ENCODE measurements around the gene ABCF2. TPM values are rescaled to one million over a fixed set of nuclear protein-coding genes. Genes with fewer than 3 reads are reported as not detected.

Gene ABCF2
- total RNA-seq, 3 donors from 2014 or later, result 35.6 to 58.7 (median 42.2) TPM

DNA sequence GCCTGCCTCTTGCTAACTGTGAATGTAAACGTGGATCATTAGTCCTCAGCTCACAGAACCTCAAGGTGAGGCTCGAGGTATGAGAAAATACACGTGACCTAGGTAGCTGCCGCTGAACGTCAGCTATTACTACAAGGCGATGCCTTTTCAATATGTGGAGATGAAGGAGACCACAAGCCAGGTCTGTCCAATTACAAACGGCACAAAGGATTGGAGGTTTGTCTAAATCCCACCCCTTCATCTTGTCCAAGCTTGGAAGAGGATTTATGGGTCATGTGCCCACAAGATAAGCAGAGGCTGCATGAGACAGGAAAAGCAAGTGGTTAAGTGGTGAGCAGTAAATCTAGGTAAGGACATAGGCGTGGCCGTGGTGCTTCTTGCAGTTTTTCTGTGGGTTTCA lies 20.1 kb downstream of the ABCF2 start:
- intact Hi-C loops (cut with DNase I; ENCODE audit: low total_unique reads), result no loop called here
- H3K4me3 ChIP-seq, result no peak overlapping the region
- H3K4me1 ChIP-seq, result no peaks in the 10 kb centered on the region
- DNase-seq (ENCODE audit: low spot score in 2 of 2), result no peak
- peaks cover 0 to 7% of the 10 kb centered on the region in 2 donors for H3K27me3 ChIP-seq
- TF ChIP-seq, protein P1, sequence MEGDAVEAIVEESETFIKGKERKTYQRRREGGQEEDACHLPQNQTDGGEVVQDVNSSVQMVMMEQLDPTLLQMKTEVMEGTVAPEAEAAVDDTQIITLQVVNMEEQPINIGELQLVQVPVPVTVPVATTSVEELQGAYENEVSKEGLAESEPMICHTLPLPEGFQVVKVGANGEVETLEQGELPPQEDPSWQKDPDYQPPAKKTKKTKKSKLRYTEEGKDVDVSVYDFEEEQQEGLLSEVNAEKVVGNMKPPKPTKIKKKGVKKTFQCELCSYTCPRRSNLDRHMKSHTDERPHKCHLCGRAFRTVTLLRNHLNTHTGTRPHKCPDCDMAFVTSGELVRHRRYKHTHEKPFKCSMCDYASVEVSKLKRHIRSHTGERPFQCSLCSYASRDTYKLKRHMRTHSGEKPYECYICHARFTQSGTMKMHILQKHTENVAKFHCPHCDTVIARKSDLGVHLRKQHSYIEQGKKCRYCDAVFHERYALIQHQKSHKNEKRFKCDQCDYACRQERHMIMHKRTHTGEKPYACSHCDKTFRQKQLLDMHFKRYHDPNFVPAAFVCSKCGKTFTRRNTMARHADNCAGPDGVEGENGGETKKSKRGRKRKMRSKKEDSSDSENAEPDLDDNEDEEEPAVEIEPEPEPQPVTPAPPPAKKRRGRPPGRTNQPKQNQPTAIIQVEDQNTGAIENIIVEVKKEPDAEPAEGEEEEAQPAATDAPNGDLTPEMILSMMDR (IDR thresholded peaks at IDR 0.05), result no peak
- no peak for TF ChIP-seq POLR2AphosphoS5 (IDR thresholded peaks at IDR 0.05)
- no peak for TF ChIP-seq POLR2A (IDR thresholded peaks at IDR 0.05)
- no peaks in the 10 kb centered on the region for H3K36me3 ChIP-seq
- H3K27ac ChIP-seq, result no peak overlapping the region
- no peaks in the 10 kb centered on the region for H3K9me3 ChIP-seq

DNA sequence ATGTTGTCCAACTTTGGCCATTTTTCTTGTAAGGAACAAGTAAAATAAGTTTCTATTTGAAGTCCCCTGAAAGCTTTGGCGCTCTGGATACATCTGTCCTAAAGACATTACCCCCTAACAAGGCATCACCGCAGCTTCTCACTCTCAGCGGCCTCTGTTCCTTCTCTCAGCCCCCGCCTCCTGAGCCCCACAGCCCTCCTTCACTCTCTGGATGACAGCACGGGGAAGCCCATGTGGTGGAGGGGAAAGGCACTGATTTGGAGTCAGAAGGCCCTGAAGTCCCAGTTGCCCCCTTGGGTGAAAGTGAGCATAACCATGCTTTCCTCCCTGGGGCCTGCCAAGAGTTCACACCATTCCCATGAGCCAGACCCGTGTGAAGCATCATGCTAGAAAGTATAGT lies 21.3 kb downstream of the ABCF2 start:
- H3K27ac ChIP-seq, result no peak overlapping the region
- H3K9me3 ChIP-seq, result no peaks in the 10 kb centered on the region
- no peak for DNase-seq (ENCODE audit: low spot score in 2 of 2)
- no peak for TF ChIP-seq POLR2AphosphoS5 (IDR thresholded peaks at IDR 0.05)
- TF ChIP-seq, protein P1 (IDR thresholded peaks at IDR 0.05), result no peak
- TF ChIP-seq POLR2A (IDR thresholded peaks at IDR 0.05), result no peak
- H3K36me3 ChIP-seq, result no peaks in the 10 kb centered on the region
- intact Hi-C loops (cut with DNase I; ENCODE audit: low total_unique reads), result no loop called here
- H3K4me1 ChIP-seq, result no peaks in the 10 kb centered on the region
- H3K4me3 ChIP-seq, result no peak overlapping the region
- peaks cover 0 to 7% of the 10 kb centered on the region in 2 donors for H3K27me3 ChIP-seq

DNA sequence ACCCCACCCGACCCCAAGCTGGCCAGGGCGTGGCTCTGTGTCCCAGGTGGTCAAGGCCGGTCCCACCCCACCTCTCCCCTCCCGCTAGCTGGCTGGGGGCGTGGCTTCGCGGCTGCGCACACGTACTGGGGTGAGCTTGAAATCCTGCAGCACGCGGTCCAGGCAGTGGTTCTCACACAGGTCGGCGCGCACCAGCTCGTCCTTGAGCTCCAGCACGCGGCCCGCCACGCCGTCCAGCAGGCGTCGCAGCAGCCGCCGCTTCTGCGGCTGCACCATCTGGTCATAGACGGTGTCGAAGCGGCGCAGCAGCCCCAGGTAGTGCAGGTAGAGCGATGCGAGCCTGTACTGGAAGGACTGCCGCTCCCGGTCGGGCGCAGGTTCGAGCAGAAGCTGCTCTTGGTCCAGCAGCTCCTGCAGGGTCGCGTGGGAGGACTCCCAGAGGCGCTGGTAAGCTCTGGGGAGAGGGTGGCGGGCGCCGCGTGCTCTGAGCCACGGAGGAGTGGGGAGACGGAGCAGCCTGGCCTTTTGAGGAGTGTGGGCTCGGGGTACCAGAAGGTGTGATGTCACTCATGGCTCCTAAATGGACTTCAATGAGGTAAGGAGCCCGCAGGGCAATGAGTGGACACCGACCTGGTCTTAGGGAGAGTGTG lies 22.5 kb downstream of the ABCF2 start:
- Histone ChIP-seq H3K4me1 (no peaks in the 10 kb centered on the region), H3K4me3 (no peak overlapping the region), H3K27ac (no peak overlapping the region), H3K36me3 (no peaks in the 10 kb centered on the region), H3K27me3 (peaks cover 0 to 7% of the 10 kb centered on the region in 2 donors), H3K9me3 (no peaks in the 10 kb centered on the region)
- no peak for DNase-seq (ENCODE audit: low spot score in 2 of 2)
- intact Hi-C loops (cut with DNase I; ENCODE audit: low total_unique reads), result no loop called here
- TF ChIP-seq POLR2AphosphoS5 (IDR thresholded peaks at IDR 0.05) (no peak), POLR2A (IDR thresholded peaks at IDR 0.05) (no peak)
- TF ChIP-seq, protein P1 (IDR thresholded peaks at IDR 0.05), result no peak

DNA sequence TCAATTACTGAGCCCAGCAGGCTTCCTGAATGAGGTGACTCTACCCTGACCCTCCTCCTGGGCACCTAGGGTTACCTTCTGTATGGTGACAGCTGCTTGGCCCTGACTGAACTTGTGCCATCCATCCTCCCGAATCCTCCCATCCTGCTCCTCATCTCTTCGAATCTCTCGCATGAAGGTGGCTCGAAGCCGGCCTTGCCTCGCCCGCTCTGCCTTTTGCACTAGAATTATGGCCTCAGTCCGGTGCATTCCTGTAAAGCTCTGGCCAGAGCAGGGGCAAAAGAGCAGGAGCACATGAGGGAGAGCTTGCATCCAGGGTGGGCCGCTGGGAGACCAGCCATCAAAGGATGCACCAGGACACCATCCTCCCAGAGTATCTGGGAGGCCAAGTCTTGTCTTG lies 24.2 kb downstream of the ABCF2 start:
- TF ChIP-seq POLR2A (IDR thresholded peaks at IDR 0.05), result no peak
- no peak for TF ChIP-seq POLR2AphosphoS5 (IDR thresholded peaks at IDR 0.05)
- TF ChIP-seq, protein P1 (IDR thresholded peaks at IDR 0.05), result no peak
- Histone ChIP-seq H3K27me3 (peaks cover 0 to 7% of the 10 kb centered on the region in 2 donors), H3K4me3 (no peak overlapping the region), H3K4me1 (no peaks in the 10 kb centered on the region), H3K9me3 (no peaks in the 10 kb centered on the region), H3K36me3 (no peaks in the 10 kb centered on the region), H3K27ac (no peak overlapping the region)
- intact Hi-C loops (cut with DNase I; ENCODE audit: low total_unique reads), result no loop called here
- no peak for DNase-seq (ENCODE audit: low spot score in 2 of 2)

DNA sequence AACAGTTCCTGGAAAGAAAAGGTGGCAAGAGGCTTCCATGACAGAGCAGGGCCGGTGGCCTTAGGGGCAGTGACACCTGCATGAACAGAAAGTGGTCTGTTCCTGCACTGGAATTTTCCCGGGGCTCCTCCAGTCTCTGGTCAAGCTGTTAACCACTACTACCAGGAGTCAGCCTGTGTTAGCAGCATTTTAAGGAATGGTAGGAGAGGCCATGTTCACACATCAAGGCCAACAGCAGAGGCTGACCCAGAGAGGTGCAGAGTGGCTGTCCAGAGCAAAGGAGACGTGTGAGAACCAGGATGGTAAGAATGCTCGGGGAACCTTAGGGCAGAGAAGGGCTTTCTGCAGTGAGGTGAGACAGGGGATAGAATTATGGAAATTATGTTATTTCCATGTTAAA lies 25.3 kb downstream of the ABCF2 start:
- no peak for DNase-seq (ENCODE audit: low spot score in 2 of 2)
- peaks cover 0 to 7% of the 10 kb centered on the region in 2 donors for H3K27me3 ChIP-seq
- intact Hi-C loops (cut with DNase I; ENCODE audit: low total_unique reads), result no loop called here
- H3K27ac ChIP-seq, result no peak overlapping the region
- no peaks in the 10 kb centered on the region for H3K9me3 ChIP-seq
- H3K36me3 ChIP-seq, result no peaks in the 10 kb centered on the region
- no peak overlapping the region for H3K4me3 ChIP-seq
- TF ChIP-seq POLR2A (IDR thresholded peaks at IDR 0.05), result no peak
- TF ChIP-seq, protein P1 (IDR thresholded peaks at IDR 0.05), result no peak
- TF ChIP-seq POLR2AphosphoS5 (IDR thresholded peaks at IDR 0.05), result no peak
- H3K4me1 ChIP-seq, result no peaks in the 10 kb centered on the region
